ENCODE results near the gene UBA1.

Gene UBA1

DNA sequence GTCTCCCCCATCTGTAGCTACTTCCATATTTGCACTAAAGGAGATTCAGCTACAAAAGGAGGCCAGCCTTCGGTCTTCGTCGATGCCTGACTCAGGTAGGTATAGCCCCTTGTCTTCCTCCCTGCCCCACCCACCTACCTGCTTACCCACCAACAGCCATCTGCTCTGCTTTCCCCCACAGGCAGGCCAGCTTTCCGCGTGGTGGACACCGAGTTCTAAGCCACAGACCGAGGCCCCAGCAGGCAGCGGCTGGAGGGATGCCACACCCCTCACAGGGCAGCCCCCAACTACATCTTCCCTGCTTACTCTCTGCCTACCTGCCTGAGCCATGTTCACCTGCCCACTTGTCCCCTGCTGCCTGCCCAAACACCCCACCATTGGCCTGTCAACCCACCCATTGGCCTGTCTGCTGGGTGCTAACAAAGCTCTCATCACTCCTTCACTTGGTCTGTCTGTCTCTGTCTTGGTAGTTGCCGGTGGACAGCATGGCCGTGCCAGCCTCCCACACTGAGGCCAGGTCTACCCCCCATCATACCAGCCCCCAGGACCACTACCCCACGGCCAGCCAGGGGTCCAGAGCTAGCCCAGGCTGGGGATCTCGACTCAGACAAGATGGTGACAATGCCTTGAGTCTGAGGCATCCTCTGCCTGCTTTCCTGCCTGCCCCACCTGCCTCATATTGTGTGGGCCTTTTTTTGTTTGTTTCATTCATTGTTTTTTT lies 35.1 kb downstream of the UBA1 start:
- Histone ChIP-seq H4K20me1 (ENCODE audit: insufficient read depth, low read length) (peaks cover 9% of the 10 kb centered on the region), H3K4me3 (ENCODE audit: low read depth in 1 of 2, low read length in 2 of 2) (no peak overlapping the region), H3K9me3 (ENCODE audit: insufficient read depth, low read length, severe bottlenecking) (no peaks in the 10 kb centered on the region), H3K9ac (ENCODE audit: low read depth, low read length) (no peak overlapping the region), H3K4me2 (ENCODE audit: insufficient read depth, low read length) (no peak overlapping the region), H3K79me2 (ENCODE audit: insufficient read depth, low read length) (peaks cover 4% of the 10 kb centered on the region), H3K27ac (ENCODE audit: low read length) (no peak overlapping the region), H3K4me1 (ENCODE audit: insufficient read depth, low read length) (peaks cover 12% of the 10 kb centered on the region), H3K36me3 (ENCODE audit: insufficient read depth, low read length) (peaks cover 56% of the 10 kb centered on the region), H3K27me3 (ENCODE audit: insufficient read depth, low read length, poor library complexity) (no peaks in the 10 kb centered on the region), H2AFZ (ENCODE audit: low read depth, low read length) (no peak overlapping the region)
- DNase-seq (no peak), ATAC-seq (ENCODE audit: insufficient read depth, low read depth) (no peak)
- no peak for TF ChIP-seq EZH2 (IDR thresholded peaks at IDR 0.05; ENCODE audit: borderline replicate concordance, low read depth, low read length, severe bottlenecking)
- TF ChIP-seq, protein P1, sequence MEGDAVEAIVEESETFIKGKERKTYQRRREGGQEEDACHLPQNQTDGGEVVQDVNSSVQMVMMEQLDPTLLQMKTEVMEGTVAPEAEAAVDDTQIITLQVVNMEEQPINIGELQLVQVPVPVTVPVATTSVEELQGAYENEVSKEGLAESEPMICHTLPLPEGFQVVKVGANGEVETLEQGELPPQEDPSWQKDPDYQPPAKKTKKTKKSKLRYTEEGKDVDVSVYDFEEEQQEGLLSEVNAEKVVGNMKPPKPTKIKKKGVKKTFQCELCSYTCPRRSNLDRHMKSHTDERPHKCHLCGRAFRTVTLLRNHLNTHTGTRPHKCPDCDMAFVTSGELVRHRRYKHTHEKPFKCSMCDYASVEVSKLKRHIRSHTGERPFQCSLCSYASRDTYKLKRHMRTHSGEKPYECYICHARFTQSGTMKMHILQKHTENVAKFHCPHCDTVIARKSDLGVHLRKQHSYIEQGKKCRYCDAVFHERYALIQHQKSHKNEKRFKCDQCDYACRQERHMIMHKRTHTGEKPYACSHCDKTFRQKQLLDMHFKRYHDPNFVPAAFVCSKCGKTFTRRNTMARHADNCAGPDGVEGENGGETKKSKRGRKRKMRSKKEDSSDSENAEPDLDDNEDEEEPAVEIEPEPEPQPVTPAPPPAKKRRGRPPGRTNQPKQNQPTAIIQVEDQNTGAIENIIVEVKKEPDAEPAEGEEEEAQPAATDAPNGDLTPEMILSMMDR (IDR thresholded peaks at IDR 0.05; ENCODE audit: borderline replicate concordance, extremely low read depth, low read length, poor library complexity, severe bottlenecking) = no peak

- Histone ChIP-seq H3K36me3 (ENCODE audit: insufficient read depth, low read length) (peaks cover 49% of the 10 kb centered on the region), H2AFZ (ENCODE audit: low read depth, low read length) (no peak overlapping the region), H3K9ac (ENCODE audit: low read depth, low read length) (no peak overlapping the region), H3K27ac (ENCODE audit: low read length) (no peak overlapping the region), H3K4me1 (ENCODE audit: insufficient read depth, low read length) (peaks cover 17% of the 10 kb centered on the region), H4K20me1 (ENCODE audit: insufficient read depth, low read length) (peaks cover 2% of the 10 kb centered on the region; the same call in 1 of the 2 replicates), H3K4me2 (ENCODE audit: insufficient read depth, low read length) (no peak overlapping the region), H3K9me3 (ENCODE audit: insufficient read depth, low read length, severe bottlenecking) (no peaks in the 10 kb centered on the region), H3K79me2 (ENCODE audit: insufficient read depth, low read length) (peaks cover 11% of the 10 kb centered on the region), H3K4me3 (ENCODE audit: low read depth in 1 of 2, low read length in 2 of 2) (no peak overlapping the region), H3K27me3 (ENCODE audit: insufficient read depth, low read length, poor library complexity) (no peaks in the 10 kb centered on the region)
- ATAC-seq (ENCODE audit: insufficient read depth, low read depth) (no peak), DNase-seq (no peak)
- TF ChIP-seq, protein P1 (IDR thresholded peaks at IDR 0.05; ENCODE audit: borderline replicate concordance, extremely low read depth, low read length, poor library complexity, severe bottlenecking) = no peak
- TF ChIP-seq EZH2 (IDR thresholded peaks at IDR 0.05; ENCODE audit: borderline replicate concordance, low read depth, low read length, severe bottlenecking) = no peak
Observed at GRCh38 chrX:47229427-47229826, 35.8 kb downstream of the UBA1 start.

- Histone ChIP-seq H3K79me2 (ENCODE audit: insufficient read depth, low read length) (peaks cover 20% of the 10 kb centered on the region), H3K4me2 (ENCODE audit: insufficient read depth, low read length) (no peak overlapping the region), H3K27me3 (ENCODE audit: insufficient read depth, low read length, poor library complexity) (no peaks in the 10 kb centered on the region), H3K4me3 (ENCODE audit: low read depth in 1 of 2, low read length in 2 of 2) (no peak overlapping the region), H3K9me3 (ENCODE audit: insufficient read depth, low read length, severe bottlenecking) (no peaks in the 10 kb centered on the region), H2AFZ (ENCODE audit: low read depth, low read length) (no peak overlapping the region), H3K27ac (ENCODE audit: low read length) (no peak overlapping the region), H4K20me1 (ENCODE audit: insufficient read depth, low read length) (peaks cover 2% of the 10 kb centered on the region; the same call in 1 of the 2 replicates), H3K9ac (ENCODE audit: low read depth, low read length) (no peak overlapping the region), H3K36me3 (ENCODE audit: insufficient read depth, low read length) (peaks cover 43% of the 10 kb centered on the region), H3K4me1 (ENCODE audit: insufficient read depth, low read length) (peaks cover 26% of the 10 kb centered on the region)
- DNase-seq = no peak
- no peak for ATAC-seq (ENCODE audit: insufficient read depth, low read depth)
- TF ChIP-seq EZH2 (IDR thresholded peaks at IDR 0.05; ENCODE audit: borderline replicate concordance, low read depth, low read length, severe bottlenecking) = no peak
- TF ChIP-seq, protein P1 (IDR thresholded peaks at IDR 0.05; ENCODE audit: borderline replicate concordance, extremely low read depth, low read length, poor library complexity, severe bottlenecking) = no peak
Observed at GRCh38 chrX:47230136-47230868, 36.7 kb downstream of the UBA1 start.

Measured in DND-41 (cell line).